GM13977 (cell line): Measurements from ENCODE around the gene IL1RAPL2.
"Not testable (repeated sequence)": the region's sequence is repeated elsewhere in the genome, so short reads cannot be mapped to it uniquely, and the experiment has no call there.

Experiments
- DNase-seq: peaks from one replicate; pipeline ENCODE4 v3.0.0; 2012; ENCODE audit warnings: low spot score
- in situ Hi-C: fragments of 300-500 bp; cut with MboI; formaldehyde crosslinking; loops from one replicate; pipeline ENCODE4 v1.12.0; 2022; ENCODE audit warnings: low sequenced_read_pairs, low pct_unique_long_range_greater_than_20kb, mixed read lengths, inconsistent platforms; ENCODE audit not compliant: unreplicated experiment
- TF ChIP-seq, protein P1 (sequence below): IDR thresholded peaks from 2 replicates; pipeline ENCODE4 v1.5.1; 2012; ENCODE audit warnings: mild to moderate bottlenecking, control low read depth; ENCODE audit not compliant: insufficient read depth; ENCODE audit errors: extremely low read depth, missing control alignments

IL1RAPL2 gene

DNA sequence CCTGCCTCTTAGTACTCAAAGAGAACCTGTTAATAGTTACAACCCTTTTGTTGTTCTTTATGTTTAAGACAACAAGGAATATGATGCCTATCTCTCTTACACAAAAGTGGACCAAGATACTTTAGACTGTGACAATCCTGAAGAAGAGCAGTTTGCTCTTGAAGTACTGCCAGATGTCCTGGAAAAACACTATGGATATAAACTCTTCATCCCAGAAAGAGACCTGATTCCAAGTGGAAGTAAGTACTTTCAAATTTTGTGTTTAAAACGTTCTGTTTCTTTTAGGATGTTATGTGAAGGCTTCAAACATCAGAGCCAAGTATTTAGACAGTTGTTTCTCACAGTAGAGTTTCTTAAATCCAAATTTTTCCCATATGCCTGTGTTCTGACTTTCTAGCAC lies 1189.1 kb downstream of the IL1RAPL2 start:
- in situ Hi-C loops = no loop called here
- TF ChIP-seq, protein P1, sequence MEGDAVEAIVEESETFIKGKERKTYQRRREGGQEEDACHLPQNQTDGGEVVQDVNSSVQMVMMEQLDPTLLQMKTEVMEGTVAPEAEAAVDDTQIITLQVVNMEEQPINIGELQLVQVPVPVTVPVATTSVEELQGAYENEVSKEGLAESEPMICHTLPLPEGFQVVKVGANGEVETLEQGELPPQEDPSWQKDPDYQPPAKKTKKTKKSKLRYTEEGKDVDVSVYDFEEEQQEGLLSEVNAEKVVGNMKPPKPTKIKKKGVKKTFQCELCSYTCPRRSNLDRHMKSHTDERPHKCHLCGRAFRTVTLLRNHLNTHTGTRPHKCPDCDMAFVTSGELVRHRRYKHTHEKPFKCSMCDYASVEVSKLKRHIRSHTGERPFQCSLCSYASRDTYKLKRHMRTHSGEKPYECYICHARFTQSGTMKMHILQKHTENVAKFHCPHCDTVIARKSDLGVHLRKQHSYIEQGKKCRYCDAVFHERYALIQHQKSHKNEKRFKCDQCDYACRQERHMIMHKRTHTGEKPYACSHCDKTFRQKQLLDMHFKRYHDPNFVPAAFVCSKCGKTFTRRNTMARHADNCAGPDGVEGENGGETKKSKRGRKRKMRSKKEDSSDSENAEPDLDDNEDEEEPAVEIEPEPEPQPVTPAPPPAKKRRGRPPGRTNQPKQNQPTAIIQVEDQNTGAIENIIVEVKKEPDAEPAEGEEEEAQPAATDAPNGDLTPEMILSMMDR = no peak
- DNase-seq = no peak

DNA sequence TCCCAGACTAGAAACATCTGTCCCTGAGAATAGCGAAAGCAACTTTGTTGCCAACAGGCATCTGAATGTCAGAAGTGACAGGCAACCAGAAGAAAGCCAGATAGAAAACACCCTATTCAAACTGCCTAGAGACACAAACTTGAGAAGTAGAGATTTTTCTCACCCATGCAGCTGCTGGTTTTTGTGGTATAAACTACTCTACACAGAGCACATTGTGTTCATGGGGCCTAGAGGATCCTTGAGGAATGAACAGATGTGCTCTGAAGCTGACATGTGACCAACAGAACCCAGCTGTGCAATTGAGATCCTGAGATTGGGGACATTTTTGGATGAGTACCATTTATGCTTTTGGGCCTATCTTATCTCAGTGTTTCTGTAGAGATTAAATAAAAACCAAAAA lies 1192.8 kb downstream of the IL1RAPL2 start:
- in situ Hi-C loops = no loop called here
- no peak for DNase-seq
- TF ChIP-seq, protein P1 = no peak

DNA sequence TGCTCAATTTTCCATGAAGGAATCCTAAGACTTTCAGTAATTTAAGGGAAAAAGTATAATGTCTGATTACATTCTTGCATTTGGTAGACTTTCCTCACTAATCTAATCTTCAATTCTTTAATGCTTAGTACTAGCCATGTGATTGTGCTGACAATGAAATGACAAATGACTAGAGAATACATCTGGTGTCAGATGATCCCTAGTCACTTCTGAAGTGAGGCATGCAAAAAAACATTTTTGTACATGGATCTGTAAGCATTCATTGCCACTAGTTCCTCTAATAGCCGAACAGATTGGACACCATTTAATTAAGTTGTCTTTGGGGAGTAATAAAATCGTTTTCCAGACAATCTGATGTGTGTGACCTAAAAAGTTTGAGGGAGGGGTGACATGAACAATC lies 1193.6 kb downstream of the IL1RAPL2 start:
- TF ChIP-seq, protein P1 = no peak
- DNase-seq = no peak
- in situ Hi-C loops = no loop called here

DNA sequence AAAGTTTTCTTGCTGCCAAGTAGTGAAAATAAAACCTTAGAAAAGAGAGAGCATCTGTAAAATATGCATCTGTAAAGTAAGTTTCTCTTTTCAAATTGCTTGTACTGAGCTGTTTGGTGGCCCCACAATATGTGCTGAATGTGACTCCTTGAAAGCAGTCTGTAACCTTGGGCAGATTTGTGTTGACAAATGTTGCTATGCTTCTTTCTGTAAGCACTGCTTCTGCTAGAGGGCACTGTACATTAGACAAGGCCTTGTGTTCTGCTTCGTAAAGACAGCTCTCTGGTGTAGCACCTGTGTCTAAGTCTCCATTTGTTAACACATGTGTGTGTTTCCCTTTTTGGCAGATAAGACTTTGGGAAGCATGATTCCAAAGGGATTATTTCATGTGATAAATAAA lies 1199.7 kb downstream of the IL1RAPL2 start:
- TF ChIP-seq, protein P1 = no peak
- DNase-seq = no peak
- in situ Hi-C loops = no loop called here

DNA sequence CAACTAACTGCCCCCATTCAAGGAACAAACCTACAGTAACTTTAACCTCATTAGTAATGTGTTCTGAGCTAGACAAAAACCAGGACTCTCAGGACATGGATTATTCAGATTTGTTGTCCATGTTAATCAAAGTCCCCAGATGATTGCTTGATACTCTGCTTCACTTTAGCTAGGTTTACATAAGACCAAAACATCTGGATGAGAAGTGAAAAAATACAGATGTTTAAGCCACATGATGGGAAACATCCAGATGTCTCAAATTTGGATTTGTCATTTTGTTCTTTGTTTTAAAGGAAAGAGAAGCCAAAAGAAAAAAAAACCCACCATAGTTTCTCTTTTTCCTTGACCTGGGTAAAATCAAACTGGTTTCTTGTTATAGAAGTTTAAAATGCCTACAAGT lies 1207.8 kb downstream of the IL1RAPL2 start:
- in situ Hi-C loops = no loop called here
- DNase-seq = no peak
- TF ChIP-seq, protein P1 = no peak

DNA sequence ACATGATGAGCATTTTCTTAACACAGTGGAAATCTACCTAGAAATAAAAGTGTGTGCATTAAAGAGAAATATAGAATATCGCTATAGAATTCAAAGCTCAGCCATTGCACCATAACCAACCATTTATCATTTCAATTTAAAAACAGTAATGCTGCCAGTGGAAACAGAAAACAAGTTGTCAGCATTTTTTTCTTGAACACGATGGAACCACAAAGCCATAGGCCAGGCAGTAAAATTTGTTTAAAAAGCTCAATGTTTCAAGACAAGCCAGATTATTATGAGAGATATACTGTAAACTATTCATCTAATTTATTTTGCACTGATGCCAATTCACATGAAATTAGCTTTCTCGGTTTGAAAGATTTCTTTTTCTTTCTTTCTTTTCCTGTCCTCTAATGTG lies 1209.7 kb downstream of the IL1RAPL2 start:
- in situ Hi-C loops = no loop called here
- DNase-seq = no peak
- TF ChIP-seq, protein P1 = no peak

DNA sequence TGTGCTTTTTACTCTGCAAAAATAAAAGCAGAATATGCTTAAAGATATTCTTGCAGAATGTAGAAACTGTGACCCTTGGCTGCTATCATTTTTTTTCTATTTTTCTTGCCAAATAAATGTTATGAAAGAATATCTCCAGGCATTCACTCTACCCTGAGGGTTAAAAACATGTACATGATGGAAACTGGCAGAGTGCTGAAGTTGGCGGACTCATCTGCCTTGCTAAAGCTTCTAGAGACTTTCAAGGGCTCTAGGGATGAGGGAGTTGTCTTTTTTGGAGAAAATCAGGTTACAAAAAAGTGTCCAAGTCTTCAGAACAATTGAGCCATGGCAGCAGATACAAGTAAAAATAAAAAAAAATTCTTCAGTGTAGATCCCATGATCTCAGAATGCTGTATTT lies 1215.8 kb downstream of the IL1RAPL2 start:
- TF ChIP-seq, protein P1 = no peak
- in situ Hi-C loops = no loop called here
- no peak for DNase-seq

DNA sequence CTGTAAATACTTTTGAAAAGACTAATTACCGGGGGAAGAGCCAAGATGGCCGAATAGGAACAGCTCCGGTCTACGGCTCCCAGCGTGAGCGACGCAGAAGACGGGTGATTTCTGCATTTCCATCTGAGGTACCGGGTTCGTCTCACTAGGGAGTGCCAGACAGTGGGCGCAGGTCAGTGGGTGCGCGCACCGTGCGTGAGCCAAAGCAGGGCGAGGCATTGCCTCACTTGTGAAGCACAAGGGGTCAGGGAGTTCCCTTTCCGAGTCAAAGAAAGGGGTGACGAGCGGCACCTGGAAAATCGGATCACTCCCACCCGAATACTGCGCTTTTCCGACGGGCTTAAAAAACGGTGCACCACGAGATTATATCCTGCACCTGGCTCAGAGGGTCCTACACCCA lies 1230.9 kb downstream of the IL1RAPL2 start:
- not testable (repeated sequence) for DNase-seq

More for the DNA sequence above, 1230.9 kb downstream of the IL1RAPL2 start:
- in situ Hi-C loops = not testable (repeated sequence)
